HG03460 (cell line): ENCODE measurements around the gene INMT.
"Not testable (repeated sequence)": the region's sequence is repeated elsewhere in the genome, so short reads cannot be mapped to it uniquely, and the experiment has no call there.

ENCODE experiments used
- ATAC-seq: cut with Tn5 transposase; IDR thresholded peaks from one replicate; pipeline ENCODE4 v1.9.1; 2021; ENCODE audit not compliant: unreplicated experiment

INMT gene

GRCh38 chr7:30751696-30752273 is at the start of gene INMT:
Gene INMT (plus strand): TSS chr7:30752135. CDS start chr7:30752151, 16 bp downstream.
- no peak for ATAC-seq

DNA sequence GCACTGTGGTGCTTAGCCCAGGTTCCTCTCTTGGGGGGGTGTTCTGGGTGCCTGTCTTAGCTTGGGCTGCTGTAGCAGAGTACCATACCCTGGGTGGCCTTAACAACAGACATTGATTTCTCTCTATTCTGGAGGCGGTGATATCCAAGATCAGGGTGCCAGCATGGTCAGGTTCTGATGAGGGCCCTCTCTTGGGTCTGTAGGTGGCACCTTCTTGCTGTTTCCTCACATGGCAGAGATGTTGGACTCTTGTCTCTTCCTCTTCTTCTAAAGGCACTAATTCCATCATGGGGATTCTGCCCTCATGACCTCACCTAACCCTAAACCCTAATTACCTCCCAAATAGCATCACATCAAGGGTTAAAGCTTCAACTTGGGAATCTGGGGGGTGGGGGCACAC is 49.7 kb upstream of the INMT start:
- ATAC-seq, result no peak

GRCh38 chr7:30703756-30704155 is 48.2 kb upstream of the INMT start:
- no peak for ATAC-seq

- no peak for ATAC-seq
These were observed 46.9 kb upstream of the INMT start for GRCh38 chr7:30705008-30705407.

DNA sequence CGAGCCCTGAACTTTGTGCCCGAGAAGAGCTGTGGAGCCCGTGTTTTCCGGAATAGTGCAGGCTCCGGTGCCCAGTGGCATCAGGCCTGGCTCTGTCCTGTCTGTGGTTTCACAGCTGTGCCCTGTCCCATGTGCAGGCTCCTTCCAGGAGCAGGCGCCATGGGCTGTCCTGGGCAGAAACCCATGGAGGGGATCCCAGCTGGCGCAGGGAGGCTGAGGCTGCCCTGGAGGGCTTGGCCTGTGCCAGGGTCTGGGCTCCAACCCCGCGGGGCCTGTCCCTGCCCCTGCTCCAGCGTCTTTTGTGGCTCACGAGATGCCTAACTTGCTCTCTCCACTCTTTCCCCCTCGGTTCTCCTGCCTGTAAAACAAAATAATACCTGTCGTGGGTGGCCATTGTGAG is 46.3 kb upstream of the INMT start:
- ATAC-seq, result no peak

- no peak for ATAC-seq
These were observed 45.6 kb upstream of the INMT start for GRCh38 chr7:30706316-30706715.

DNA sequence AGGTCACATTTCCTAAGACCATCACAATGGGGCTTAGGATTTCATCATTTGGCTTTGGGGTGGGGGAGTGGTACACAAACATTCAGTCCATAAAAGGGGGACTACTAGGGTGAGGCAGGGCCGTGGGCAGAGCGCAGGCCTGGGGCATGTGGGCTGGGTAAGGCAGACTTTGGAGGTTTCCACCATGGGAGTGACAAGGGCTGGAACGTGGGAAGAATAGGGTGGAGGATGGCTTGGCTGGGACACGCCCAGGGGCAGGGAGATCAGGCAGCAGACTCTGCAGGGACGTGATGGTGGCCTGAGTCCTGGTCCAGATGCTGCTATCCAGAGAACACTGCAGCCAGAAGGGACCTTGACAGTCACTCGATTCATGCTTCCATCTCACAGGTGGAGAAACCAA is 45.0 kb upstream of the INMT start:
- no peak for ATAC-seq

DNA sequence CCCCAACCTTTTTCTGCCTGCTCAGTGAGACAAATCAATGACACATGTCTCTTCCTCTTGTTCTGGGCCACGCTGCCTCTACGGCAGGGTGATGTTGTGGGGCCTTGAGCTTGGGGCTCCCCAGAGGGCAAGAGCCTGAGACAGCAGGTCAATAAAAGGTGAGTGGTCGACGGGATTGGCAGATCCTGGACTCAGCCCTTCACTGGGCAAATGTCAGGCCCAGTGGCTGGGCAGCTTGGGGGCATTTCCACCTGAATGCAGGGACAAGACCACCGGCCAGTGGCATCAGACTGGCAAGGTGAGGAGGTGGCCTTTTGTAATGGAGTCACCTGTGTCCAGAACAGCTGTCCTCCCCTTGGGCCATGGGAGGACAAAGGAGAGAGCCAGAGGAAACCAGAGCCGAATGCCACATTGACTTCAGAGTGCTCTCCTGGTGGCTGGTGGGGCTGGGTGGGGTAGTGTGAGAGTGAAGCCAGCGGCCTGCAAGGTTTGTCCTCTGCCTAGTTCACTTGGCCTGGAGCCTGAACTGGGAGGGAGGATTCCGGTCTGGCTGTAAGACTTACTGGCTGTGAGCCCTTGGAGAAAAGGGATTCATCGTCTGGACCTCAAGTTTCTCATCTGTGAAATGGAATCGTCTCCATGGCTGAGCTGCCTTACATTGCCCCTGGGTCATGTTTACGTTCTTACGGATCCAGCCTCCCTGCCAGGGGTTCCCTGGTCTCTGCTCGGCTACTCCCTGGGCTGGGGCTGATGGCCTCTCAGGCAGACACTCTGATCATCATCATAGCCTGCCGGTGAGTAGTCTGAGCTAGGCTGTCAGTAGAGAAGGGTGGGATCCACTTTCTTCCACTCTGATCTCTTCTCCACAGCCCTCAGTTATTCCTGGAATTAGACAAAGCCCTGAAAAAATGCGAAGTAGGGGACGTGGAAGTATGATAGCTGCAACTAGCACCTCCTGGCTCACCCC is 44.3 kb upstream of the INMT start:
- ATAC-seq, result no peak

DNA sequence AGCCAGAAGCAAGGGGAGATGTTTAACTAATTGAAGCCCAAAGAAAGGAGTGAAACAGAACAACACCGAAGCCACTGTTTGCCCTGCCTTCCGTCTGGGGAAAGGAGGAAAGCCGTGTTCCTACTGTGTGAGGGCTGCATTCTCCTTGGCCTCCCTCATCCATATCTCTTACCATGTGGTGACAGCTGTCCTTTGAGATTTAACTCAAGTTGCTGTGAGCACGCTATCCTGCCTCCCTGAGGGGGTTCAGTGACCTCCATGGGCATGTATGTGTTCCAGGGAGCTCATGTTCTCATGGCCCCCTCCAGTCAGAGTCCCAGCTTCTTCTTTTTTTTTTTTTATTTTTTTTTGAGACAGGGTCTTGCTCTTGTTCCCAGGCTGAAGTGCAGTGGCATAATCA is 43.5 kb upstream of the INMT start:
- no peak for ATAC-seq

- ATAC-seq, result no peak
These were observed 43.0 kb upstream of the INMT start for GRCh38 chr7:30708983-30709382.

DNA sequence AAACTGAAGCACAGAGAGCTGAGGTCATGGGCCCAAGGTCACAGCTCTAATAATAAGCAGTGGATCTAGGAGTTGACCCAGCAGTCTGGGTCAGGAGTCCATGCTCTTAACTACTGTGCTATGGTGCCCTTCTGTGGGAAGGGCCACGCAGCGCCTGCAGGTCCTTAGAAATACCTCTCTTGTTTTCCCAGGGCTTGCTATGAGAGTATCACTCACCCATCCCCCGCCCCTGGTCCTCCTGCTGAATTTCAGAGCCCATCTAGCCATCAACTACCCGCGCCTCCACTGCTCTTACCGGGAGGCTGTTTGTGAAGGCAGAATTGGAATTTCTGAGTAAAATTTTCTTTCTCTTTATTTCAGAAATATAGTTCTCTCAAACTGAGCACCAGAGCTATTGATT is 42.4 kb upstream of the INMT start:
- no peak for ATAC-seq

DNA sequence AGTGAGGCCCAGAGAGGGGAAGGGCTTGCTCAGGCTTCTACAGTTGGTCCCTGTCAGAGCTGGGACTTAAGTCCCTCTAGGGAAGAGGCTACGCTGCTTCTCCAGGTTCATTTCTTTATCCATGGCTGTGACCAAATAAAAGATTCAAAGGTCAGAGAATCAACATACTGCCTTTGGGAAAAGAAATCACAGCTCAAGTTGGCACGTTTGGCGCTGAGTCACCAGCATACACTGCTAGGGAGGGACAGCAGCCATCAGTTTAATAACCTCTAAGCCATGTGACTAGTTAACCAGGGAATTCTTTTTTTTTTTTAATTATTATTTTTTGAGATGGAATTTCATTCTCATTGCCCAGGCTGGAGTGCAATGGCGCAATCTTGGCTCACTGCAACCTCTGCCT is 41.3 kb upstream of the INMT start:
- no peak for ATAC-seq

- no peak for ATAC-seq
These were observed 38.5 kb upstream of the INMT start for GRCh38 chr7:30713392-30713791.

DNA sequence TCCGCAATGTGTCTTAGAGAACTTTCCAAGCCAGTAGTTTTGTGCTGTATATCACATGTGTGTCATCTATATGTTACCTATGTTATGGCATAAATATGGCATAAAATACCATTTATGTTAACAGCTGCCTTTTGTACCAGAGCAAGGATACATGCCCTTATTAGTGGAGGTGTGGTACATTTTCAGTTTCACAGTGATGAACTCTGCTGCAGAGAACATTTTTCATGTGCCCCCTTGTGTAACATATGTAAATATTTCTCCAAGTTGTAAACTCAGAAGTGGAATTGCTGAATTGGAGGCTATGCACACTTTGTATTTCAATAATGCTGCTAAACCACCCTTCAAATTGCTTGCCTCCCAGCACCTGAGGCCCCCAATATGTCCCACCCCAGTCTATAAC is 37.8 kb upstream of the INMT start:
- ATAC-seq, result no peak

- ATAC-seq, result no peak
These were observed 34.8 kb upstream of the INMT start for GRCh38 chr7:30717181-30717580.

- not testable (repeated sequence) for ATAC-seq
These were observed 32.5 kb upstream of the INMT start for GRCh38 chr7:30719434-30719833.

DNA sequence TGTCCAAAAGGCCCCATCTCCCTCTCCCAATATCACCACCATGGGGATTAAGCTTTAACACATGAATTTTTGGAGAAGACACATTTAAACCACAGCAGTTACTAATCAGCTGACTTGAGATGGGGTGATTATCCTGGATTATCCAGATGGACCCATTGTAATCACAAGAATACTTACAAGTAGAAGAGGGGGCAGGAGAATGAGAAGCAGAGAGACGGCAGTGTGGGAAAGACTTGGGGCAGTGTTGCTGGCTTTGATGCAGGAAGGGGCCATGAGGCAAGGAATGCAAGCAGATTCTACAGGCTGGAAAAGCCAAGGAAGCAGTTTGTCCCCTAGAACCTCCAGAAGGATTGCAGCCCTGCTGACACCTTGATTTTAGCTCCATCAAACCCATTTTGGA is 30.7 kb upstream of the INMT start:
- no peak for ATAC-seq

DNA sequence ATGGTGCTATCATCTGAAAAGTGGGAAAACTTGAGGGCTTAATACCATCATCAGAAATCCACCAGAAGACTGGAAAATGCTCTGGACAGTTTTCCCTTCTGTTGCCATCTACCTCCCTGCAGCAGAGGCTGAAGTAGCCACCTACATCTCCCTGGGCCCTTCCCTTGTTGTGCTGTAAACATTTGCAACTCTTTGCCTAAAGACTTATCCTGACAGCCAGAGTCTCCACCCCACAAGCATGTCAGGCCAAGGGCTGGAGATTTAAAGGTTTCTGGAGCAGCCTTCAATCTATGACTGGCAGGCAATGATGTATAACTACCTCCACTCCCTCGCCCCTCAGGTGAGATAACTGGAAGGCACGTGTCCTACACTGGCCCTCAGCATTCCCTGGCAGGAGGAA is 29.7 kb upstream of the INMT start:
- ATAC-seq, result no peak

- no peak for ATAC-seq
These were observed 29.3 kb upstream of the INMT start for GRCh38 chr7:30722671-30723070.

GRCh38 chr7:30723776-30724175 is 28.2 kb upstream of the INMT start:
- no peak for ATAC-seq

DNA sequence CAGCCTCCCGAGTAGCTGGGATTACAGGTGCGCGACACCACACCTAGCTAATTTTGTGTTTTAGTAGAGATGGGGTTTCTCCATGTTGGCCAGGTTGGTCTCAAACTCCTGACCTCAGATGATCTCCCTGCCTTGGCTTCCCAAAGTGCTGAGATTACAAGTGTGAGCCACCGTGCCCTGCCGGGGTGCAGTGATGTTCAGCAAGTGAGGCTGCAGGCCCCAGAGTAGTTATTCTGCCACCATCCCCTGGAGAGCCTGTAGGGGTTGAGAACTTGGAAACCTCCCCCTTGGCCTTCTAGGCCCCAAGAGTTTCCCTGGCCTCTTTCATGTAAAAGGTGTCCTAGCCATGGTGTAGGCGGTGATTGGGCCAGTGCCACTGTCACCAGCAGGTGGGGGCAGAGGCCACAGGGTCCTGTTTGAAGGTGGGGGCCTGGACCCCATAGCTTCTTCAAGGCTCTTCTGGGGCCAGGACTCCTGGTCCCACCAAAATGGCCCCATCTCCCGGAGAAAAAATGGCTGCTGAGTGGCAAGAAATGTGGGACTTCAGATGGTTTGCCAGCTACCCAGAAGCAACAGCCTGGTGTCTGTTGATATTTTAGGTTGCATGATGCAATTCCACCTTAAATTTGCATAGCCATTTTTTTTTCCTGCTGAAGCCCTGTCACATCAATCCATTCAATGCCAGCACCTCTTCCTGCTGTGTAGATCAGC is 25.5 kb upstream of the INMT start:
- no peak for ATAC-seq
